Skeletal muscle satellite cell (primary cell): ENCODE results near the gene LMO7.
A peak's percentile ranks its signal among the peaks of the same experiment; 100 is the strongest.

Source experiments
- H3K27me3 ChIP-seq: 2 replicates; pipeline ENCODE4 v1.7.0; 2013; ENCODE audit warnings: low read length; ENCODE audit not compliant: control insufficient read depth, insufficient read depth
- H3K36me3 ChIP-seq: 2 replicates; pipeline ENCODE4 v1.7.0; 2013; ENCODE audit warnings: mild to moderate bottlenecking, control low read depth, low read length; ENCODE audit not compliant: insufficient read depth
- H3K4me1 ChIP-seq: 2 replicates; pipeline ENCODE4 v1.7.0; 2013; ENCODE audit warnings: low read length; ENCODE audit not compliant: control insufficient read depth, insufficient read depth
- H3K4me2 ChIP-seq: 2 replicates; pipeline ENCODE4 v1.7.0; 2013; ENCODE audit warnings: mild to moderate bottlenecking, low read length
- H3K4me3 ChIP-seq: 2 replicates; pipeline ENCODE4 v1.7.0; 2013; ENCODE audit warnings: low read length
- H3K9ac ChIP-seq: 2 replicates; pipeline ENCODE4 v1.7.0; 2013; ENCODE audit warnings: mild to moderate bottlenecking, low read depth, low read length, moderate library complexity
- H3K9me3 ChIP-seq: replicated peaks from 2 replicates; pipeline ENCODE4 v1.7.0; 2013; ENCODE audit warnings: mild to moderate bottlenecking, control low read depth, low read length

Gene LMO7

GRCh38 chr13:75860935-75861334 lies 224.8 kb downstream of the LMO7 start:
- peaks cover 61% of the 10 kb centered on the region for H3K36me3 ChIP-seq
- H3K9me3 ChIP-seq, result no peaks in the 10 kb centered on the region
- peaks cover 22% of the 10 kb centered on the region for H3K4me1 ChIP-seq
- no peak overlapping the region for H3K4me3 ChIP-seq
- H3K4me2 ChIP-seq, result no peak overlapping the region
- H3K9ac ChIP-seq, result no peak overlapping the region
- no peaks in the 10 kb centered on the region for H3K27me3 ChIP-seq

GRCh38 chr13:75861786-75862185 lies 225.7 kb downstream of the LMO7 start:
- Histone ChIP-seq H3K9me3 (no peaks in the 10 kb centered on the region), H3K4me2 (no peak overlapping the region), H3K9ac (no peak overlapping the region), H3K36me3 (peaks cover 53% of the 10 kb centered on the region), H3K4me1 (peaks cover 22% of the 10 kb centered on the region), H3K4me3 (no peak overlapping the region), H3K27me3 (no peaks in the 10 kb centered on the region)

- H3K4me3 ChIP-seq, result no peak overlapping the region
- H3K4me1 ChIP-seq, result peaks cover 22% of the 10 kb centered on the region
- no peak overlapping the region for H3K4me2 ChIP-seq
- H3K27me3 ChIP-seq, result no peaks in the 10 kb centered on the region
- H3K36me3 ChIP-seq, result peaks cover 26% of the 10 kb centered on the region
- H3K9ac ChIP-seq, result no peak overlapping the region
- no peaks in the 10 kb centered on the region for H3K9me3 ChIP-seq
Measured at GRCh38 chr13:75864718-75865117, 228.6 kb downstream of the LMO7 start.

DNA sequence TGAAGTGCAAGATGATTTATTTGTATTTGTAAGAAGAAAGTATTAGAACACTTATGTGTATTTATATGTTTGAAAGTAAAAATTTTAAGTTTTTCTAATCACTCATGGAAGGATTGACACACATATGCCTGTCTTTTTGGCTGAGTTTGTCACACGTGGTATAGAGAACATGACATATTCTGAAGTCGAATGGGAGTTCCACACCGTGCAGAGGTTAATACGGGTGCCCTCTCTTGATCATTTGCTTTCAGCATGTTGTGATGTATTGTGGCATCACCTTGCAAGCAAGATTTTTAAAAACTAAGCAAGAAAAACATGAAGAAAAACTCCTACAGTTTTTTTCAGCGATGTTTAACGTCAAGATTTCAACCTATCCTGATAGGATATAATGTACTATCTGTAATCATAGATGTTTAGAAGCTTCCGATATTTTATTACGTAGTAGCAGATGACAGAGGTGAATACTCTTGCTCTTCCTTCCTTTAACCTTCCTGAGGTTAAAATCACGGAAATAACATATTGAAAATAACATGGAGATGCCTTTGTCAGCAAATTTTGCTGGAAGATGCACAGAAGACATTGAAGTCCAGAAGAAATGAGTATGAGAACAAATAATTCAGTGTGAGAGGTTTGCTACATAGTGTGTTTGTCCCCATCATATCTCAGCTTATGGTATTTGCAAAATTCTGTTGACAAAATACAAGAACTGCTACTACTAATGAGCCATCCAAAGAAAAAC lies 231.4 kb downstream of the LMO7 start:
- H3K4me2 ChIP-seq, result no peak overlapping the region
- no peaks in the 10 kb centered on the region for H3K9me3 ChIP-seq
- no peak overlapping the region for H3K4me3 ChIP-seq
- no peaks in the 10 kb centered on the region for H3K27me3 ChIP-seq
- peaks cover 22% of the 10 kb centered on the region for H3K4me1 ChIP-seq
- peaks cover 1% of the 10 kb centered on the region for H3K36me3 ChIP-seq
- no peak overlapping the region for H3K9ac ChIP-seq

GRCh38 chr13:75869981-75870380 lies 233.9 kb downstream of the LMO7 start:
- Histone ChIP-seq H3K4me1 (peaks cover 7% of the 10 kb centered on the region), H3K27me3 (no peaks in the 10 kb centered on the region), H3K9me3 (no peaks in the 10 kb centered on the region), H3K36me3 (no peaks in the 10 kb centered on the region), H3K4me3 (no peak overlapping the region), H3K4me2 (peak overlapping the region; percentile 73), H3K9ac (peak overlapping the region; percentile 35)

GRCh38 chr13:75870397-75870903 lies 234.3 kb downstream of the LMO7 start:
- peaks cover 2% of the 10 kb centered on the region for H3K4me1 ChIP-seq
- H3K27me3 ChIP-seq, result no peaks in the 10 kb centered on the region
- H3K4me3 ChIP-seq, result peak overlapping the region; percentile 63
- H3K9ac ChIP-seq, result peak overlapping the region; percentile 50
- H3K4me2 ChIP-seq, result peak overlapping the region; percentile 73
- no peaks in the 10 kb centered on the region for H3K9me3 ChIP-seq
- no peaks in the 10 kb centered on the region for H3K36me3 ChIP-seq

DNA sequence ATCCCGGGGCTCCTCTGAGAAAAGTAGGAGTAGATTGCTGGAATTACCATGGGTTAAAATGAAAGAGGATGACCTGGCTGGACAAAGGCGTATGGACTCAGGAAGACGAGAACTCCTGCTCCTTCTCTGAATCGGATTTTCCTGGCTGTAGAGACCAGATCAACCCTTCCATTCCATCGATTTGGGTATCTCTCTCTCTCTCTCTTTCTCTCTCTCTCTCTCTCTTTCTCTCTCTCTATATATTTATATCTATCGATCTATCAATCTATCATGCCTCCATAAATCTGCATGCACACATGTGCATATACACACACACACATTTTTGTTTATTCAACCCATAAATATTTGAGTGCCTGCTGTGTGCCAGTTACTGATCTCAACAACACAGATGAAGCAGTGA lies 234.9 kb downstream of the LMO7 start:
- peak overlapping the region; percentile 63 for H3K4me3 ChIP-seq
- H3K9ac ChIP-seq, result peak overlapping the region; percentile 50
- H3K4me1 ChIP-seq, result no peaks in the 10 kb centered on the region
- no peaks in the 10 kb centered on the region for H3K27me3 ChIP-seq
- H3K36me3 ChIP-seq, result no peaks in the 10 kb centered on the region
- no peak overlapping the region for H3K4me2 ChIP-seq
- H3K9me3 ChIP-seq, result no peaks in the 10 kb centered on the region

DNA sequence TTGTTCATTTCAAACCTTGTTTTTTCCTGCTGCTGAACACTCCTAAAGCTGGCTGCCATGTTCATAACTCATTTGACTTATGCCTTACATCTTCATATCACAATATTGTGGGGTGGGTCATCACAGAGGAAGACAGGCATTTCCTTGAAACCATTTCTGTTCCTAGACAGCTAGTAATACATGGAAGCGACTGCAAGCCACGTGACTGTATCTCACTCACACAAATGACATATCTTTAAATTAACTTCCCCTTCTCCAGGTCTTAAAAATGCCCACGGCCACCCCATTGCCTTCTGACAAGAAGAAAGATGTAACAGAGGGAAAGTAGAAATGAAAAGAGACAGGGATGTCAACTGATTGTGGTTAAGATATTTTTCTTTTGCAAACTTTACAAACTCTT lies 236.8 kb downstream of the LMO7 start:
- no peak overlapping the region for H3K9ac ChIP-seq
- no peak overlapping the region for H3K4me3 ChIP-seq
- H3K27me3 ChIP-seq, result no peaks in the 10 kb centered on the region
- H3K4me2 ChIP-seq, result no peak overlapping the region
- no peaks in the 10 kb centered on the region for H3K9me3 ChIP-seq
- no peaks in the 10 kb centered on the region for H3K36me3 ChIP-seq
- H3K4me1 ChIP-seq, result no peaks in the 10 kb centered on the region

DNA sequence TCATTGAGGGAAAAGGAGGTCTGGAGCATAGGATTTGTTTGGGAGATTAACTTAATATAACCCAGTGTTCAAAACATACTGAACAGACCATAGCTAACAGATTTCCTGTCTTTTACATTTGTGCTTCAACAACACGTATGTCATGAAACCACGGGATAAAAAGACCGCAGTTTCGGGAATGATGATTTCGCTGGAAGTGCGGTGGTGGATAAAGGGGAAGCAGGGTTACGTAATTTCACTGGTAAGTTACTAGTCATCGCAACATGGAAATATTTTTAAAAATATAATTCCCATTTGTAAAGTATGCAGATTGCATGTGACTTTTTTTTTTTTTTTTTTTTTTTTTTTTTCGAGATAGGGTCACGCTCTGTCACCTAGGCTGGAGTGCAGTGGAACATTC lies 237.4 kb downstream of the LMO7 start:
- Histone ChIP-seq H3K4me2 (no peak overlapping the region), H3K4me3 (no peak overlapping the region), H3K4me1 (no peaks in the 10 kb centered on the region), H3K9me3 (no peaks in the 10 kb centered on the region), H3K9ac (no peak overlapping the region), H3K36me3 (no peaks in the 10 kb centered on the region), H3K27me3 (no peaks in the 10 kb centered on the region)

- Histone ChIP-seq H3K4me1 (no peaks in the 10 kb centered on the region), H3K9ac (no peak overlapping the region), H3K4me3 (no peak overlapping the region), H3K4me2 (no peak overlapping the region), H3K9me3 (no peaks in the 10 kb centered on the region), H3K27me3 (no peaks in the 10 kb centered on the region), H3K36me3 (no peaks in the 10 kb centered on the region)
Measured at GRCh38 chr13:75875450-75875849, 239.3 kb downstream of the LMO7 start.

DNA sequence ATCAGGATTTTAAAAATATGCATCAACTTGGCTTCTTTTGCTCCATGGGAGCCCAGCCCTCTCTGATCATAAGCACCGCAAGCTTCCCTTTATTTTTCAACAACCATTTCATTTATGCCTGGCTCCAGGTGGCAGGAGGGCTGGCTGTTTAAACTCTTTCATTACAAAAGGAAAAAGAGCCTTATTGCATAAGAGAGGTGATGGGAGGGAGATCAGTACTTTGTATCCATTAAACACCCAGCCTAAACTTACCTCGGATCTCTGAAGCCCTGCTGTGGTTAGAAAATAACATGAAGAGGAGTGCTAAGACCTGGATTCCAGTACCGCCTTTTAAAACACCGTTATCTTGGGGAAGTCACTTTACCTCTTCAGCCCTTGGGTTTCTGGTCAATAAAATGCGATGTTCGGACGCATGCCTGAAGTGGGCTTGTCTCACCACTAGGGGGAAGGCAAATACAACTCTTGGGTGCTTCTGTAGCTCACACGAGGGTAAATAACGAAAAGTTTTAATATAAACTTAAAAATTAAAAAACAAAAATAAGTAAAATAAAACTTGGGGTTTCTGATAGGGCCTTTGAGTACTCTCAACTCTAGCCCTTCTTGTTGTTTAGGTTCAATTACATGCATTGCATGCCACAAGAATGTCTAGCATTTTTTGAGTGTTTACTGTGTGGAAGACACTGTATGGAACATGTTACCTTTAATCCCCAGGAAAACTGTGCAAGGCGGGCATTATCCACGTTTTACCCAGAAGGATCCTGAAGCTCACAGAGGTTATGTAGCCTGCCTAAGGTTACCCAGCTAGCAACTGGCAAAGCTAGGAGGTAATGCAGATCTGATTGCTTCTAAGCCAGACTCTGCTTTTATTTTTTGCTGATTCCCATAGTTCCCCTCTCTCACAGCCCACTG lies 240.3 kb downstream of the LMO7 start:
- peak overlapping the region; percentile 33 for H3K4me2 ChIP-seq
- H3K36me3 ChIP-seq, result no peaks in the 10 kb centered on the region
- H3K27me3 ChIP-seq, result no peaks in the 10 kb centered on the region
- H3K9me3 ChIP-seq, result no peaks in the 10 kb centered on the region
- H3K9ac ChIP-seq, result no peak overlapping the region
- no peak overlapping the region for H3K4me3 ChIP-seq
- H3K4me1 ChIP-seq, result no peaks in the 10 kb centered on the region
